OCI-M2 (cell line): ENCODE measurements around the gene DNAJC10.
"Not testable (repeated sequence)": the region's sequence is repeated elsewhere in the genome, so short reads cannot be mapped to it uniquely, and the experiment has no call there.

Experiments used
- DNase-seq: peaks from one replicate; lab custom pipeline; 2025; ENCODE audit not compliant: unreplicated experiment; lab: John Stamatoyannopoulos, UW

DNAJC10 gene

GRCh38 chr2:182715892-182716649 is at the start of gene DNAJC10:
TSS of gene DNAJC10 (plus strand) at chr2:182716257. CDS start at chr2:182718087, 1,830 bp downstream.
- peak; percentile 15 for DNase-seq

GRCh38 chr2:182666674-182667314 is 49.3 kb upstream of the DNAJC10 start:
- no peak for DNase-seq

- DNase-seq = no peak
Measured at GRCh38 chr2:182667315-182667695, 48.8 kb upstream of the DNAJC10 start.

GRCh38 chr2:182668671-182669070 is 47.4 kb upstream of the DNAJC10 start:
- no peak for DNase-seq

GRCh38 chr2:182672466-182673165 is 43.4 kb upstream of the DNAJC10 start:
- DNase-seq = no peak

- no peak for DNase-seq
Measured at GRCh38 chr2:182680837-182681236, 35.2 kb upstream of the DNAJC10 start.

- DNase-seq = no peak
Measured at GRCh38 chr2:182682210-182682609, 33.8 kb upstream of the DNAJC10 start.

GRCh38 chr2:182685559-182685958 is 30.5 kb upstream of the DNAJC10 start:
- no peak for DNase-seq

GRCh38 chr2:182686763-182687162 is 29.3 kb upstream of the DNAJC10 start:
- DNase-seq = not testable (repeated sequence)

GRCh38 chr2:182694189-182694588 is 21.9 kb upstream of the DNAJC10 start:
- no peak for DNase-seq

- DNase-seq = no peak
Measured at GRCh38 chr2:182695776-182696175, 20.3 kb upstream of the DNAJC10 start.

GRCh38 chr2:182698671-182699070 is 17.4 kb upstream of the DNAJC10 start:
- no peak for DNase-seq

- DNase-seq = no peak
Measured at GRCh38 chr2:182705761-182706160, 10.3 kb upstream of the DNAJC10 start.

- no peak for DNase-seq
Measured at GRCh38 chr2:182706751-182707150, 9.3 kb upstream of the DNAJC10 start.

- DNase-seq = no peak
Measured at GRCh38 chr2:182713601-182714000, 2.5 kb upstream of the DNAJC10 start.

GRCh38 chr2:182715121-182715891 is 751 bp upstream of the DNAJC10 start:
- no peak for DNase-seq

GRCh38 chr2:182716650-182716979 is 558 bp downstream of the DNAJC10 start:
- no peak for DNase-seq

- no peak for DNase-seq
Measured at GRCh38 chr2:182717416-182717815, 1.4 kb downstream of the DNAJC10 start.

GRCh38 chr2:182717816-182718215 is 1.8 kb downstream of the DNAJC10 start:
- no peak for DNase-seq

- DNase-seq = no peak
Measured at GRCh38 chr2:182718459-182718858, 2.4 kb downstream of the DNAJC10 start.

GRCh38 chr2:182719116-182719515 is 3.1 kb downstream of the DNAJC10 start:
- not testable (repeated sequence) for DNase-seq
